Caki2 (cell line): ENCODE measurements around the gene TMPRSS11A. TPM values are rescaled to one million over a fixed set of nuclear protein-coding genes. Genes with fewer than 3 reads are reported as not detected.

Experiments
- DNase-seq: peaks from one replicate; pipeline ENCODE4 v3.0.0-alpha.2; 2015; ENCODE audit warnings: low read depth
- in situ Hi-C: cut with HindIII; loops from 2 replicates; pipeline ENCODE4 v1.10.0; 2016; ENCODE audit warnings: low sequenced_read_pairs, low pct_unique_long_range_greater_than_20kb, mixed read lengths
- total RNA-seq: library from RNA; depleted of rRNA; stranded (reverse); fragments of >200 nt; shearing (Covaris generic); gene quantifications from 2 replicates; pipeline ENCODE4 v1.2.3, GENCODE V29; 2014; ENCODE audit warnings: low replicate concordance; rRNA removed

TMPRSS11A gene
- total RNA-seq, 1 experiment from 2014 or later: not detected

DNA sequence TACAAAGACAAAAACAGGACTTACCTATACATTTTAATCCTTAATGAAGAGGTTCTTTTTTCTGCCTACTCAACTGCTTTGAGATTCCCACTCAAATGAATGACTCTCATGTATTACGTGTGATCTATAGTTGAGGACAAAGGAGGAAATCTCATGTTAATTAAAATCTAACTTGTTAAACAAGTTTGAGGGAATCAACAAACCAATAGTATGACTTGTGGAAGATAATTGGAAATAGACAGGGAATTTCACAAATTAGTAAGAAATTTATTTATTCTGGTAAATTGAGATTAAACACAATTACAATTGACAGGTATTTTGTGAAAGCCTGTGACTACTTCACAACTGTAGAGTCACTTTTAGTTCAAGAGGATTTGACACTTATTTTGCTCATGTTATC is 79.4 kb downstream of the TMPRSS11A start, which contains the start of gene TMPRSS11D:
Gene TMPRSS11D (minus strand): TSS at position 101 of the 400 bp plus-strand sequence. CDS start 69 bp downstream, at position 32.
- in situ Hi-C loops: no loop called here

DNA sequence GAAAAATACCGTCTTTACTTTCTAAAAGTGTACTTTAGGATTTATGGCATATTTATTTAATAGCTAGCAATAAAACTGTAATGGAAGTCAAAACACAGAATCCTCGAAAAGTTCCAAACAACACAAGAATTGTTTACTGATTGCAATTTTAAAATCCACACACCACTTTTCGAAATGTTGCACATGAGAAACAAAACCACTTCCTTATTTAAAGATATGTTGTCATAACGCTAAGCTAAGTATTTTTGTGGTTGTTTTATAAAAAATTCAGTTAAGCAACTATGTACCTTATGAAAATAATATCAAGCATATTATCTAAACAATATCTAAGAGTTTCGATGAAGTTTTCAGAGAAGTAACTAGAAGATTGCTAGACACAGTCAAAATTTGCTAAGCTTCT is 79.8 kb downstream of the TMPRSS11A start:
- in situ Hi-C loops: no loop called here
- DNase-seq: no peak

More for the DNA sequence above, 79.4 kb downstream of the TMPRSS11A start, which contains the start of gene TMPRSS11D:
- DNase-seq: no peak

GRCh38 chr4:67880866-67881610 is 82.3 kb downstream of the TMPRSS11A start:
- in situ Hi-C loops: no loop called here
- DNase-seq: no peak

DNA sequence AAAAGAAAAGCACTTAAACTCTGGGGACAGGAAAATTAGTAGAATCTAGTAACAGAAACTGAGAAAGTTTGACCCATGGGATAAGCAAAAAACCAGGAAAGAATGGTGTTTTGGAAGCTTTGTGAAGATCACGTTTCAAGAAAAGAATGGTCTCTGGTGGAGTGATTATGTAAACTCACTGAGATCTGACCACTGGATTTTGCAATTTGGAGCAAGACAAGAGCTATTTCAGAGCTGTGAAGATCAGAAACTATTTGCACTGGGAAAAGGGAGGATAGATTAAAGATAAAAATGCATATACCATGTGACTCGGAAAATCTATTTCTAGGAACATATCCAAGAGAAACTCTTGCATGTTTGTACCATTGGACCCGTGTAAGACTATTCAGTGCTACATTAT is 83.8 kb downstream of the TMPRSS11A start:
- in situ Hi-C loops: no loop called here

GRCh38 chr4:67877086-67877485 is 86.2 kb downstream of the TMPRSS11A start:
- in situ Hi-C loops: no loop called here

More for the DNA sequence above, 83.8 kb downstream of the TMPRSS11A start:
- no peak for DNase-seq

DNA sequence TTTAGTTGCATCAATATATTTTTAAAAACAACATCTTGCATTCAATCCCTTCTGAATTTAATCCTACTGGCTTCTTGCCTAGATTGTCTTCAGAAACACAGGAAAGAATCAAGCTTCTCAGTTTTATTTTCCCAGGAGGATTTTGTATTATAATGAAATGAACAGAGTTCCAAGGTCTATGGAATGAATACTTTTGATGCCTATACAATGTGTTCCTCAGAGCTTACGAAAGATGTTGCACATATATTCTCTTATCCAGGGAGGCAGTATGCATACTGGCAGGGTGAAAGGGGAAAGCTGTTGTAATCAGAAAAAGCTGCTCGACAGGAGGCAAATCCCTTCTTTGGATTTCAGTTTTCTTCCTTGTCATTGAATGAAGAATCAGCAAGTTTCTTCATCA is 88.3 kb downstream of the TMPRSS11A start:
- in situ Hi-C loops: no loop called here
- no peak for DNase-seq

More at GRCh38 chr4:67877086-67877485, 86.2 kb downstream of the TMPRSS11A start:
- no peak for DNase-seq

- no peak for DNase-seq
- in situ Hi-C loops: no loop called here
These were observed 90.2 kb downstream of the TMPRSS11A start for GRCh38 chr4:67873116-67873515.

DNA sequence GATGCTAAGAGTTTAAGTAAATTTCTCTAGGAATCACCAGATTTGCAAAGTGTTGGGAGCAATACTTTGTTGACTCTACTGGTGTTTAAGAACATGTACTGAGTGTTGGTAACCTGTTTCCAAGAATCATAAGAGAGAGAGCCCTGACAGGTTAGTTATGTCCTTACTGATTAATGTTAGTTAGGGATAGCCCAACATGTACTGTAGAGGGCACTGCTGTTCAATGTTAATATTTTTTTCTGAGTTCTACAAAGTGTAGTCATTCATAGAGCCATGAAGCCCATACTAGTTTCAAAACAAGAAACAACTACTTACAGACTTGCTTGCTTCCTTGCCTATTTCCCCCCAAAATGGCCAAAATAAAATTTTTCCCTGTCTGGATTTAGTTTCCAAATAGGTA is 91.4 kb downstream of the TMPRSS11A start:
- in situ Hi-C loops: no loop called here
- DNase-seq: peak; percentile 21

DNA sequence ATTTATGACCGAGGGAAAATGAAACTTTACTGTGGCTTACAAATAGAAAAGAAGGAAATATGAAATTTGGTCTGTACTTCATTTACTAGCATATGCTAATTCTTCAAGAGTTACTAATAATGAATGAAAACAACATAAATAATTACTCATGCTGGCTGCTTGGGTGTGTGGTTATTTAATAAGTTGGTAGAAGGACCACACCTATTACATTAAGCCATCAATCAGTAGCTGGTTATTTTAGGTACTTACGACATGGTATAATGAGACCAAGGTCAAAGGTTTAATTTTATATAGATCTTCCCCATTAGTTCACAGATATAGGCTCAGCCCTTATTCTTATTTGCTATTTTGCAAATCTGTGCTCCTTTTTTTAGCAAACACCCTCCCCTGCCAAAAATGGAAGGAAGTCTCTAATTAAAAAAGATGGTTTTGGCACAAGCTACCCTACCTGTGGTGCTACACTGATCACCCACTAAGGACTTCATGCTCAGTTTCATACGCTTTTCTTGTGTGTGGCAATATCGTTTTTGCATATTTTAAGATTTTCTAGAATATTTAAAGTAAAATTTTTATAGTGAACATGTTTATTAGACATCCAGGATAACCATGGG is 93.6 kb downstream of the TMPRSS11A start:
- in situ Hi-C loops: no loop called here
- no peak for DNase-seq

- DNase-seq: no peak
- in situ Hi-C loops: no loop called here
These were observed 101.8 kb downstream of the TMPRSS11A start for GRCh38 chr4:67861513-67861912.

Other genes with a start within 250 kb of the TMPRSS11A start
- not detected in 2 replicates for gene GNRHR, start 209.1 kb downstream of the TMPRSS11A start, total RNA-seq
- gene TMPRSS11D, start 79.5 kb downstream of the TMPRSS11A start, total RNA-seq: not detected in 2 replicates
- gene TMPRSS11F, start 166.4 kb upstream of the TMPRSS11A start, total RNA-seq: not detected in 2 replicates